Gastrocnemius medialis (tissue), 4 donors: ENCODE data around the gene EYS. TPM values are rescaled to one million over a fixed set of nuclear protein-coding genes. Genes with fewer than 3 reads are reported as not detected.

Experiments used
- ATAC-seq, 2 donors: fragments of 150-250 bp; one replicate each; pipeline ENCODE4 v1.9.1; 2016
- DNase-seq, 2 donors: peaks; one replicate each; pipeline ENCODE4 v3.0.0-alpha.2; 2019
- H3K27ac ChIP-seq, 4 donors: fragments of 200-600 bp; sonication (generic); 1 replicate in 1 of 4; 2 replicates in 3 of 4; pipeline ENCODE4 v1.5.1; 2016 to 2018; ENCODE audit warnings: mild to moderate bottlenecking in 2 of 4, moderate library complexity in 1 of 4
- H3K27me3 ChIP-seq, 3 donors: fragments of 200-600 bp; sonication (generic) in 2 of 3; 1 replicate in 1 of 3; 2 replicates in 2 of 3; pipeline versions ENCODE4 v1.5.1 to v1.6.0; 2016 to 2019; ENCODE audit warnings: mild to moderate bottlenecking in 1 of 3, moderate library complexity in 1 of 3
- H3K36me3 ChIP-seq, 2 donors: fragments of 200-600 bp; sonication (generic) in 1 of 2; one replicate each; pipeline ENCODE4 v1.5.1; 2017 to 2018
- H3K4me1 ChIP-seq, 2 donors: fragments of 200-600 bp; sonication (generic) in 1 of 2; one replicate each; pipeline ENCODE4 v1.5.1; 2016 to 2017; ENCODE audit warnings: mild to moderate bottlenecking in 2 of 2
- H3K4me3 ChIP-seq, 4 donors: fragments of 200-600 bp; sonication (generic) in 3 of 4; 1 replicate in 1 of 4; 2 replicates in 3 of 4; pipeline ENCODE4 v1.5.1; 2016 to 2019; ENCODE audit warnings: mild to moderate bottlenecking in 2 of 4
- H3K9me3 ChIP-seq, 3 donors: fragments of 200-600 bp; sonication (generic) in 2 of 3; 1 replicate in 1 of 3; 2 replicates in 2 of 3; pipeline ENCODE4 v1.5.1; 2016 to 2019
- CTCF ChIP-seq, 5 experiments: fragments of 450-650 bp in 3 of 5; fragments of 200-600 bp in 2 of 5; sonication (generic) in 2 of 5; IDR thresholded peaks in 4 of 5; conservative IDR thresholded peaks in 1 of 5; 1 replicate in 4 of 5; 2 replicates in 1 of 5; pipeline ENCODE4 v1.5.1; 2016 to 2019; ENCODE audit warnings: antibody characterized with exemption in 5 of 5, mild to moderate bottlenecking in 3 of 5, moderate library complexity in 3 of 5
- POLR2A ChIP-seq, 2 donors: fragments of 450-650 bp; IDR thresholded peaks; one replicate each; pipeline ENCODE4 v1.6.1; 2017; ENCODE audit warnings: antibody characterized with exemption in 2 of 2, mild to moderate bottlenecking in 2 of 2, moderate library complexity in 2 of 2
- in situ Hi-C, 4 donors: fragments of 200-750 bp; cut with MboI; loops; one replicate each; pipeline versions ENCODE4 v1.15.0 to v1.8.0; 2017; ENCODE audit warnings: low sequenced_read_pairs in 4 of 4
- intact Hi-C: fragments of 100-400 bp; cut with DNase I; formaldehyde crosslinking; loops from one replicate; pipeline ENCODE4 v1.15.1; 2023; ENCODE audit warnings: low total_unique reads
- total RNA-seq, 4 donors: library from RNA; depleted of rRNA; stranded (reverse); fragments of >200 nt; gene quantifications; one replicate each; pipeline versions ENCODE4 v1.1.0 to v1.2.3, GENCODE V29; 2016

Gene EYS
- total RNA-seq, 4 donors from 2014 or later: 0.20 TPM; not detected in 3

- Histone ChIP-seq H3K27ac (no peak overlapping the region), H3K4me1 (no peaks in the 10 kb centered on the region), H3K4me3 (no peak overlapping the region), H3K36me3 (no peaks in the 10 kb centered on the region), H3K27me3 (no peaks in the 10 kb centered on the region), H3K9me3 (no peaks in the 10 kb centered on the region)
- TF ChIP-seq POLR2A (IDR thresholded peaks at IDR 0.05) (no peak), CTCF (IDR thresholded peaks at IDR 0.05 in 4 of 5, conservative IDR thresholded peaks at IDR 0.05 in 1 of 5) (no peak)
- ATAC-seq: no peak
- intact Hi-C loops: no loop called here
- DNase-seq: no peak
- in situ Hi-C loops: no loop called here
Observed at GRCh38 chr6:64630901-64631300, 1076.1 kb downstream of the EYS start.

GRCh38 chr6:64622944-64623343, 1084.1 kb downstream of the EYS start:
- in situ Hi-C loops: no loop called here

GRCh38 chr6:64602993-64603392, 1104.0 kb downstream of the EYS start:
- intact Hi-C loops (no loop called here), in situ Hi-C loops (no loop called here)
- no peak overlapping the region for H3K4me3 ChIP-seq
- H3K36me3 ChIP-seq: no peaks in the 10 kb centered on the region
- H3K9me3 ChIP-seq: no peaks in the 10 kb centered on the region
- ATAC-seq (no peak), DNase-seq (no peak)
- no peaks in the 10 kb centered on the region for H3K4me1 ChIP-seq
- no peaks in the 10 kb centered on the region for H3K27me3 ChIP-seq
- H3K27ac ChIP-seq: no peak overlapping the region
- no peak for TF ChIP-seq CTCF (IDR thresholded peaks at IDR 0.05 in 4 of 5, conservative IDR thresholded peaks at IDR 0.05 in 1 of 5)
- no peak for TF ChIP-seq POLR2A (IDR thresholded peaks at IDR 0.05)

More at GRCh38 chr6:64622944-64623343, 1084.1 kb downstream of the EYS start:
- ATAC-seq: no peak
- Histone ChIP-seq H3K9me3 (no peaks in the 10 kb centered on the region), H3K27ac (no peak overlapping the region), H3K4me3 (no peak overlapping the region), H3K4me1 (no peaks in the 10 kb centered on the region), H3K36me3 (no peaks in the 10 kb centered on the region), H3K27me3 (no peaks in the 10 kb centered on the region)
- TF ChIP-seq POLR2A (IDR thresholded peaks at IDR 0.05) (no peak), CTCF (IDR thresholded peaks at IDR 0.05 in 4 of 5, conservative IDR thresholded peaks at IDR 0.05 in 1 of 5) (no peak)
- intact Hi-C loops: no loop called here
- no peak for DNase-seq

- DNase-seq: no peak
- no peaks in the 10 kb centered on the region for H3K27me3 ChIP-seq
- no peaks in the 10 kb centered on the region for H3K36me3 ChIP-seq
- in situ Hi-C loops (no loop called here), intact Hi-C loops (no loop called here)
- TF ChIP-seq CTCF (IDR thresholded peaks at IDR 0.05 in 4 of 5, conservative IDR thresholded peaks at IDR 0.05 in 1 of 5) (no peak), POLR2A (IDR thresholded peaks at IDR 0.05) (no peak)
- no peak for ATAC-seq
- H3K27ac ChIP-seq: no peak overlapping the region
- H3K9me3 ChIP-seq: no peaks in the 10 kb centered on the region
- H3K4me3 ChIP-seq: no peak overlapping the region
- no peaks in the 10 kb centered on the region for H3K4me1 ChIP-seq
Observed at GRCh38 chr6:64591676-64592036, 1115.4 kb downstream of the EYS start.

GRCh38 chr6:64590965-64591675, 1115.9 kb downstream of the EYS start:
- no peak for ATAC-seq
- Histone ChIP-seq H3K9me3 (no peaks in the 10 kb centered on the region), H3K27me3 (no peaks in the 10 kb centered on the region), H3K4me1 (no peaks in the 10 kb centered on the region), H3K36me3 (no peaks in the 10 kb centered on the region), H3K4me3 (no peak overlapping the region), H3K27ac (no peak overlapping the region)
- in situ Hi-C loops (no loop called here), intact Hi-C loops (no loop called here)
- DNase-seq: no peak
- TF ChIP-seq CTCF (IDR thresholded peaks at IDR 0.05 in 4 of 5, conservative IDR thresholded peaks at IDR 0.05 in 1 of 5) (no peak), POLR2A (IDR thresholded peaks at IDR 0.05) (no peak)
